Large intestine (tissue), 3 donors: ENCODE data around the gene POU6F2. TPM values are rescaled to one million over a fixed set of nuclear protein-coding genes. Genes with fewer than 3 reads are reported as not detected.

Experiments
- DNase-seq, 2 donors: peaks; one replicate each; pipeline versions ENCODE4 v3.0.0 to v3.0.0-alpha.2; 2013
- H3K27ac ChIP-seq: one replicate; pipeline ENCODE4 v1.5.1; 2013; ENCODE audit warnings: low read length
- H3K27me3 ChIP-seq: 2 replicates; pipeline ENCODE4 v1.6.1; 2013; ENCODE audit warnings: low read length; ENCODE audit not compliant: control insufficient read depth, insufficient read depth
- H3K36me3 ChIP-seq: 2 replicates; pipeline ENCODE4 v1.6.1; 2013; ENCODE audit warnings: low read length; ENCODE audit not compliant: control insufficient read depth, insufficient read depth
- H3K4me1 ChIP-seq: one replicate; pipeline ENCODE4 v1.6.1; 2013; ENCODE audit warnings: low read length; ENCODE audit not compliant: control insufficient read depth, insufficient read depth
- H3K4me3 ChIP-seq: one replicate; pipeline ENCODE4 v1.5.1; 2013; ENCODE audit warnings: low read length
- H3K9me3 ChIP-seq: one replicate; pipeline ENCODE4 v1.6.1; 2013; ENCODE audit warnings: mild to moderate bottlenecking, low read depth, low read length, moderate library complexity; ENCODE audit not compliant: control insufficient read depth
- WGBS: methylation state at CpG from one replicate; pipeline ENCODE4 v1.1.5; 2013; ENCODE audit warnings: low lambda C conversion rate; ENCODE audit not compliant: insufficient coverage; 5-methylcytosine and 5-hydroxymethylcytosine counted together
- polyA plus RNA-seq: library from polyadenylated mRNA; unstranded; fragments of 120-200 nt; gene quantifications from one replicate; pipeline ENCODE4 v1.2.1, GENCODE V29; 2013

The POU6F2 gene
- polyA plus RNA-seq, 1 donor: 0.19 TPM

GRCh38 chr7:39022796-39023195 lies 45.1 kb downstream of the POU6F2 start:
- H3K9me3 ChIP-seq: no peaks in the 10 kb centered on the region
- WGBS: no CpG with 5 or more reads among the region's 2 CpGs
- no peak overlapping the region for H3K4me3 ChIP-seq
- H3K4me1 ChIP-seq: no peaks in the 10 kb centered on the region
- H3K27ac ChIP-seq: no peak overlapping the region
- H3K27me3 ChIP-seq: no peaks in the 10 kb centered on the region
- H3K36me3 ChIP-seq: no peaks in the 10 kb centered on the region
- no peak for DNase-seq

GRCh38 chr7:39027491-39027890 lies 49.8 kb downstream of the POU6F2 start:
- DNase-seq: no peak
- Histone ChIP-seq H3K4me3 (no peak overlapping the region), H3K9me3 (no peaks in the 10 kb centered on the region), H3K36me3 (no peaks in the 10 kb centered on the region), H3K27ac (no peak overlapping the region), H3K27me3 (no peaks in the 10 kb centered on the region), H3K4me1 (no peaks in the 10 kb centered on the region)
- WGBS: 60% methylated on average over 3 of the region's 4 CpGs

GRCh38 chr7:39033885-39034624 lies 56.3 kb downstream of the POU6F2 start:
- Histone ChIP-seq H3K27me3 (no peaks in the 10 kb centered on the region), H3K4me1 (no peaks in the 10 kb centered on the region), H3K9me3 (no peaks in the 10 kb centered on the region), H3K4me3 (no peak overlapping the region), H3K36me3 (no peaks in the 10 kb centered on the region), H3K27ac (no peak overlapping the region)
- WGBS: 71% methylated on average over 2 of the region's 13 CpGs
- no peak for DNase-seq

- no peak for DNase-seq
- H3K9me3 ChIP-seq: no peaks in the 10 kb centered on the region
- H3K36me3 ChIP-seq: no peaks in the 10 kb centered on the region
- 60% methylated on average over 2 of the region's 4 CpGs for WGBS
- no peaks in the 10 kb centered on the region for H3K27me3 ChIP-seq
- H3K4me1 ChIP-seq: no peaks in the 10 kb centered on the region
- H3K27ac ChIP-seq: no peak overlapping the region
- H3K4me3 ChIP-seq: no peak overlapping the region
Measured at GRCh38 chr7:39035156-39035555, 57.4 kb downstream of the POU6F2 start.

- H3K9me3 ChIP-seq: no peaks in the 10 kb centered on the region
- H3K27me3 ChIP-seq: no peaks in the 10 kb centered on the region
- no peak for DNase-seq
- H3K4me1 ChIP-seq: no peaks in the 10 kb centered on the region
- no peak overlapping the region for H3K4me3 ChIP-seq
- WGBS: no CpG with 5 or more reads among the region's 4 CpGs
- no peak overlapping the region for H3K27ac ChIP-seq
- H3K36me3 ChIP-seq: no peaks in the 10 kb centered on the region
Measured at GRCh38 chr7:39035903-39036302, 58.2 kb downstream of the POU6F2 start.

- Histone ChIP-seq H3K4me1 (no peaks in the 10 kb centered on the region), H3K27me3 (no peaks in the 10 kb centered on the region), H3K27ac (no peak overlapping the region), H3K36me3 (no peaks in the 10 kb centered on the region), H3K4me3 (no peak overlapping the region), H3K9me3 (no peaks in the 10 kb centered on the region)
- no peak for DNase-seq
- no CpG with 5 or more reads among the region's 1 CpG for WGBS
Measured at GRCh38 chr7:39042670-39043069, 65.0 kb downstream of the POU6F2 start.

- Histone ChIP-seq H3K27me3 (no peaks in the 10 kb centered on the region), H3K9me3 (no peaks in the 10 kb centered on the region), H3K27ac (no peak overlapping the region), H3K4me1 (no peaks in the 10 kb centered on the region), H3K4me3 (no peak overlapping the region), H3K36me3 (no peaks in the 10 kb centered on the region)
- WGBS: 69% methylated on average over 2 of the region's 2 CpGs
- no peak for DNase-seq
Measured at GRCh38 chr7:39043531-39043930, 65.8 kb downstream of the POU6F2 start.

GRCh38 chr7:39044489-39044888 lies 66.8 kb downstream of the POU6F2 start:
- Histone ChIP-seq H3K9me3 (no peaks in the 10 kb centered on the region), H3K4me1 (no peaks in the 10 kb centered on the region)
- WGBS: 95% methylated on average over 3 of the region's 4 CpGs

GRCh38 chr7:39045231-39045630 lies 67.5 kb downstream of the POU6F2 start:
- Histone ChIP-seq H3K4me3 (no peak overlapping the region), H3K36me3 (no peaks in the 10 kb centered on the region), H3K27me3 (no peaks in the 10 kb centered on the region), H3K4me1 (no peaks in the 10 kb centered on the region), H3K9me3 (no peaks in the 10 kb centered on the region), H3K27ac (no peak overlapping the region)
- 60% methylated on average over 1 of the region's 1 CpG for WGBS
- no peak for DNase-seq

More at GRCh38 chr7:39044489-39044888, 66.8 kb downstream of the POU6F2 start:
- H3K4me3 ChIP-seq: no peak overlapping the region
- H3K27ac ChIP-seq: no peak overlapping the region
- H3K36me3 ChIP-seq: no peaks in the 10 kb centered on the region
- no peaks in the 10 kb centered on the region for H3K27me3 ChIP-seq
- DNase-seq: no peak

- Histone ChIP-seq H3K9me3 (no peaks in the 10 kb centered on the region), H3K27me3 (no peaks in the 10 kb centered on the region), H3K4me1 (no peaks in the 10 kb centered on the region), H3K27ac (no peak overlapping the region), H3K4me3 (no peak overlapping the region), H3K36me3 (no peaks in the 10 kb centered on the region)
- DNase-seq: no peak
- no CpG with 5 or more reads among the region's 1 CpG for WGBS
Measured at GRCh38 chr7:39051279-39051678, 73.6 kb downstream of the POU6F2 start.

GRCh38 chr7:39051707-39052106 lies 74.0 kb downstream of the POU6F2 start:
- H3K4me1 ChIP-seq: no peaks in the 10 kb centered on the region
- no peaks in the 10 kb centered on the region for H3K9me3 ChIP-seq
- no peaks in the 10 kb centered on the region for H3K27me3 ChIP-seq
- no peak for DNase-seq
- H3K4me3 ChIP-seq: no peak overlapping the region
- no peak overlapping the region for H3K27ac ChIP-seq
- no CpG with 5 or more reads among the region's 4 CpGs for WGBS
- H3K36me3 ChIP-seq: no peaks in the 10 kb centered on the region
